G401.6 (cell line): ENCODE data around the gene ACKR2.

Experiments used
- FAIRE-seq: peaks from 2 replicates; lab custom pipeline; 2012; peaks lifted over from hg19 to GRCh38; lab: Jason Lieb, UNC

ACKR2 gene

GRCh38 chr3:42892807-42893206 lies 83.6 kb downstream of the ACKR2 start:
- no peak for FAIRE-seq

DNA sequence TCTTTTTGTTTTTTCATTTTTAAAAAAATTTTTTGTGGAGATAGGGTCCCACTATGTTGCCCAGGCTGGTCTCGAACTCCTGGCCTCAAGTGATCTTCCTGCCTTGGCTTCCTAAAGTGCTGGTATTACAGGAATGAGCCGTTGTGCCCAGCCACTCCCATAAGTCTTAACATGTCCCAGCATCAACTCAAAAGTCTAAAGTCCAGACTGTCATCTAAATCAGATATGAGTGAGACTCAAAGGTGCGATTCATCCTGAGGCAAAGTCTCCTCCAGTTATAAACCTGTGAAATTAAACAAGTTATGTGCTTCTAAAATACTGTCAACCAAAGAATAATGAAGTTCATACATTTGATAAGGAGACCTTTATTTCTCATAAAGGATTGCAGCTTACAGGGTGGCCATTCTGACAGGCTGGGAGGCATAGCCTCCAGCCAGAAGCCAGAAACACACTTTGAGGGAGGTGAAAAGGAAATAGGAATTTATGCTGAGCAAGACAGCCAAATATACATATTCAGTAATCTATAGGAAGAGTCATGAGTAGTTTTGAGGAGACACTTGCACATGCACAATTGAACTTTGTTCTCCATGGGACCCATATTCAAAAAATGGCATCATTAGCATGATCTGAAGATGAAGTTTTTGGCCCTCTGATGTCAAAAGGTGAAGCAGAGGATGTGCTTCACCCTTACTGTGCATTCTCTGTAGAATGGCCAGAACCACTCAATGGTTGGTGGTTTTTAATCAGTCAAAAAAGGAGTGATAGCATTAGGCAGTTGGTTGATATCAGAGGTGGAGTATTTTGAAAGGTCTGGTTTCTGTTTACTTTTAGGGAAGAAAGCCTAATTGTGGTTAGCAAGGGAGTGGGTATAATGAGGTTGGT lies 85.7 kb downstream of the ACKR2 start:
- FAIRE-seq: no peak

DNA sequence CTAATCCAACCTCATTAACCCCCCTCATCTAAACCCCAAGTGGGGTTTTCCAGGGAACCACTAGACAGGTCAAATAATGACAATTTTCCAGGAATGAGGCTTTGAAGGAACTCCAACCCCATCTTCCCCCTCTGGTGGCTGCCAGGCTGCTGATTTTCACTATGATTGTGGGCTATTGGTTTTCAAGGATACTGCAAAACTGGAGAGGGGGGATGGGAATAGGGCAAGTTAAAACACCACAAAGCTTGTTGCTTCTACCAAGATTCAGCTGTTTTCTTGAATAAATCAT lies 86.3 kb downstream of the ACKR2 start:
- FAIRE-seq: no peak

- no peak for FAIRE-seq
Measured at GRCh38 chr3:42898896-42899675, 89.8 kb downstream of the ACKR2 start.

- no peak for FAIRE-seq
Measured at GRCh38 chr3:42900226-42901072, 91.2 kb downstream of the ACKR2 start.

- FAIRE-seq: no peak
Measured at GRCh38 chr3:42901073-42901415, 91.8 kb downstream of the ACKR2 start.

- FAIRE-seq: no peak
Measured at GRCh38 chr3:42902257-42902656, 93.0 kb downstream of the ACKR2 start.

DNA sequence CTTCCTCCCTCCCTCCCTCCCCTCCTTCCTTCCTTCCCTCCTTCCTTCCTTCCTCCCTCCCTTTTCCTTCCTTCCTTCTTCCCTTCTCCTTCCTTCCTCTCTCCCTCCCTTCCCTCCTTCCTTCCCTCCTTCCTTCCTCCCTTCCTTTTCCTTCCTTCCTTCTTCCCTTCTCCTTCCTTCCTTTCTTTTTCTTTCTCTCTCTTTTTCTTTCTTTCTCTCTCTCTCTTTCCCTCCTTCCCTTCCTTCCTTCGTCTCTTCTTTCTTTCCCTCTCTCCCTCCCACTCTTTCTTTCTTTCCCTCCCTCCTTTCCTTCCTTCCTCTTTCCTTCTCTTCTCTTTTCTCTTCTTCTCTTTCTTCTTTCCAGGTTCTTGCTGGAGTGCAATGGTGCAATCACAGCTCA lies 94.8 kb downstream of the ACKR2 start:
- FAIRE-seq: no peak

DNA sequence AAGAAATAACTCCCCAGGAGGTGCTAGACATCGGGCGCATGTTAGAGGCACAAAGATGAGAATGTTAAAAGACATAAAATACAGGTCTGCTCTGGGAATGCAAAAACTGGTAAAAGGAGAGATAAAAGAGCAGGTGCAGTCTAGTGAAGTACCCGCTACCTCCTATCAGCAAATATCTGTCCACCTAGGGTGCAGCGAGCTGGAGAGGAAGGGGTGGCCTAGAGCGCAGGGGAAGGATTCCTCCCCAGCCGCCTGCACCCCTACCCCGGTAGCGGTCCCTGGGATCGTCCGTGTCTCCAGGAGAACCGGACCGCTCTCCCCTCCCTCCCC lies 96.5 kb downstream of the ACKR2 start:
- FAIRE-seq: no peak

- FAIRE-seq: no peak
Measured at GRCh38 chr3:42906070-42906847, 97.0 kb downstream of the ACKR2 start, which contains the start of gene ZNF662. ZNF662 (plus strand) TSS chr3:42906142; CDS start chr3:42908115, 1,973 bp downstream.

- FAIRE-seq: no peak
Measured at GRCh38 chr3:42906848-42907183, 97.6 kb downstream of the ACKR2 start.

DNA sequence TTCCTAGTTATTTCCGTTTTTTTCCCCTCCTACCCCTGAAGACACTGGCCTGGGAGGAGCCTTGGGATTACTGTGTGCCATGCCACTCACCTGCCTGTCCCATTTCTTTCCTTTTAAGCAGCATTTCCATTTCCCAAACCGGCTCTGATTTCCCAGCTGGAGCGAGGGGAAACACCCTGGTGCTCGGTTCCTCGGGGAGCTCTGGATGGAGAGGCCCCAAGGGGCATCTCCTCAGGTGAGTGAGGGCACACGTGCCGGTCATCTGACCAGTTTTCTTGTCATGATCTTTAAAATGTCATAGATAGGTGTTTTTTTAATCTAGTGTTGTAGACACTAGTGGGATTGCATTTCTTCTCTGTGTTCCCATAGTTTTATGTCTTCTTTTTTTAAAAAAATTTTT lies 99.4 kb downstream of the ACKR2 start:
- no peak for FAIRE-seq

DNA sequence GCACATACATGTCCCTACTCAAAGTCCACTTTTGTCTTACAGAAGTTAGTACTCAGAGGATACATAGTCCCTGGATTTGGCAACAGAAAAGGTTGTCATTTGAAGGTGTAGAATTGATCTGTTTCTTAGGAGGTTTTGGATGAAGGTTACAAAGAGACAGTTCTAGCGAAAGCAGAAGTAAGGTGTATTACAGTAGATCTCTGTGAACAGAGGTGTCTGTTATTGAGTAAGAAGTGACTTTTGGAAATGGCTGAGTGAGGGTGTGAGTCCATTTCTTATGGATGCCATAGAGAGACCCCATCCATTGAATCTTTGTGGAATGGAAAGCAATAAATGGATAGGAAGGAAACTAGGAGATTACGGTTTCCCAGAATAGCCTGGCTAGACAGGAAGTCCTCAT lies 102.3 kb downstream of the ACKR2 start:
- FAIRE-seq: no peak

- no peak for FAIRE-seq
Measured at GRCh38 chr3:42914771-42915515, 105.7 kb downstream of the ACKR2 start.
